Naive thymus-derived CD8-positive, alpha-beta T cell (primary cell): ENCODE data around the gene KRT82. TPM values are rescaled to one million over a fixed set of nuclear protein-coding genes. Genes with fewer than 3 reads are reported as not detected.
A peak's percentile ranks its signal among the peaks of the same experiment; 100 is the strongest.

ENCODE experiments used
- ATAC-seq, 2 donors: fragments of 150-1000 bp; cut with Tn5 transposase in 1 of 2; sonication (Bioruptor Pico), chemical (Tn5 transposase) in 1 of 2; 1 replicate in 1 of 2; 2 replicates in 1 of 2; pipeline ENCODE4 v1.10.0; 2021; ENCODE audit warnings: mild to moderate bottlenecking in 2 of 2, moderate library complexity in 2 of 2
- POLR2A ChIA-PET: fragments of 350-600 bp; sonication (Branson Sonifier 250); formaldehyde crosslinking; loops from one replicate; lab custom pipeline; 2021; ENCODE audit warnings: antibody characterized with exemption; lab: Charles Lee
- DNase-seq, 10 donors: peaks; one replicate each; pipeline versions ENCODE4 v3.0.0 to v3.0.0-alpha.2; 2020 to 2022
- H3K27ac Mint-ChIP-seq, 10 donors: one replicate each; pipeline ENCODE4 v1.8.0; 2020 to 2022; ENCODE audit warnings: mild to moderate bottlenecking in 10 of 10, mixed read lengths in 10 of 10, moderate library complexity in 4 of 10, inconsistent platforms in 1 of 10
- H3K27me3 Mint-ChIP-seq, 5 donors: one replicate each; pipeline ENCODE4 v1.8.0; 2021 to 2022; ENCODE audit warnings: mixed read lengths in 5 of 5
- H3K36me3 Mint-ChIP-seq, 3 donors: one replicate each; pipeline ENCODE4 v1.8.0; 2020 to 2022; ENCODE audit warnings: mixed read lengths in 3 of 3, mild to moderate bottlenecking in 2 of 3, inconsistent platforms in 1 of 3
- H3K4me1 Mint-ChIP-seq, 4 donors: one replicate each; pipeline ENCODE4 v1.8.0; 2021 to 2022; ENCODE audit warnings: mixed read lengths in 4 of 4
- H3K4me3 Mint-ChIP-seq, 10 donors: one replicate each; pipeline ENCODE4 v1.8.0; 2020 to 2022; ENCODE audit warnings: mild to moderate bottlenecking in 10 of 10, mixed read lengths in 10 of 10, moderate library complexity in 6 of 10, inconsistent platforms in 1 of 10
- H3K9me3 Mint-ChIP-seq, 9 donors: one replicate each; pipeline ENCODE4 v1.8.0; 2020 to 2022; ENCODE audit warnings: mixed read lengths in 9 of 9, mild to moderate bottlenecking in 3 of 9, inconsistent platforms in 1 of 9, moderate library complexity in 1 of 9
- polyA plus RNA-seq, 3 donors: library from polyadenylated mRNA; unstranded; fragments of 300-500 nt; fragmentation: Illumina TruSeq; gene quantifications; one replicate each; pipeline ENCODE4 v1.2.3, GENCODE V29; 2021
- total RNA-seq, 8 experiments: library from RNA in 2 of 8; stranded (reverse) in 2 of 8; gene quantifications; one replicate each; pipeline ENCODE4 v1.2.3 and lab custom pipeline; 2021 to 2026

Gene KRT82
- total and polyA plus RNA-seq, 5 experiments from 2014 or later: not detected

DNA sequence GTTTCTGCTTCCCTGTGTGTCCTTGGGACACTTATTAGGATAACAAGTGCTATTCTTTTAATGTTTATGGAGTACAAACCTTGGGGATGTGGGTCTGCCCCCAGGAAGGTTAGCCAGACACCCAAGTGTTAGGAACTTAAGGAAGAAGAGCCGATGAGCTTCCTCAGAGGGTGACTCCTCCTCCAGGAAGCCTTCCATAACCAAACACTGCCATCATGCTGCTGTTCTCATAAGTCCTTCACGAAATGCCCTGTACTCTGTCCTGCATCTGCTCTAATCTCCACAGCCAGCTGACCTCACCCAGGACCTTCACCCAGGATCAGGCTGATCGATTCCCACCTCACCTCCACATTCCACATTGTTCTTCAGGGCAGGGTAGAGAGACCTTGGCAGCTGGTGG is 37.6 kb downstream of the KRT82 start:
- Mint-ChIP-seq H3K9me3 (no peaks in the 10 kb centered on the region), H3K4me3 (no peak overlapping the region), H3K27ac (no peak overlapping the region), H3K27me3 (peaks cover 0 to 41% (median 15%) of the 10 kb centered on the region in 5 donors), H3K36me3 (no peaks in the 10 kb centered on the region), H3K4me1 (no peaks in the 10 kb centered on the region)
- POLR2A ChIA-PET: interaction anchor here (0.6 kb wide), 1 partner anchor 20 kb away, joined by 3 read pairs; no protein-coding TSS in a partner anchor
- ATAC-seq (no peak), DNase-seq (no peak)

DNA sequence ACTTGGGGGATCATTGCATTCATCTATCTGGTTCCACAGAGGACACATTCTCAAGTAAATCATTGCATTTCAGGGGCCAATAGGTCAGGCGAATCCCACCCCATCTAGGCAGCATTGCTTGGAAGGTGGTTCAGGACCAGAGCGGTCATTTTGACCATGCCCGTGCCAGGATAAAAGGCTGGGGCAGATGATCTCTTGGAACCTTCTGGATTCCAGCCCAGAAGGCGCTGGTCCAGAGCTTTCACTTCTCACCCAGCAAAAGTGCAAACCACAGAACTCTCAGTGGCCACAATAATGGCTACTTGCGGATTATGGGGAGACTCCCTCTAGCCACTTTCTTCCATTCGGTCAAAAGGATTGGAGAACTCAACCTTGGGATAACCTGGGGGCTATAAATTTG is 38.3 kb downstream of the KRT82 start:
- DNase-seq: no peak
- no peaks in the 10 kb centered on the region for H3K9me3 Mint-ChIP-seq
- no peak for ATAC-seq
- no peaks in the 10 kb centered on the region for H3K4me1 Mint-ChIP-seq
- POLR2A ChIA-PET: no interaction called here
- H3K27me3 Mint-ChIP-seq: peaks cover 0 to 43% (median 15%) of the 10 kb centered on the region in 5 donors
- no peak overlapping the region for H3K4me3 Mint-ChIP-seq
- no peak overlapping the region for H3K27ac Mint-ChIP-seq
- no peaks in the 10 kb centered on the region for H3K36me3 Mint-ChIP-seq

DNA sequence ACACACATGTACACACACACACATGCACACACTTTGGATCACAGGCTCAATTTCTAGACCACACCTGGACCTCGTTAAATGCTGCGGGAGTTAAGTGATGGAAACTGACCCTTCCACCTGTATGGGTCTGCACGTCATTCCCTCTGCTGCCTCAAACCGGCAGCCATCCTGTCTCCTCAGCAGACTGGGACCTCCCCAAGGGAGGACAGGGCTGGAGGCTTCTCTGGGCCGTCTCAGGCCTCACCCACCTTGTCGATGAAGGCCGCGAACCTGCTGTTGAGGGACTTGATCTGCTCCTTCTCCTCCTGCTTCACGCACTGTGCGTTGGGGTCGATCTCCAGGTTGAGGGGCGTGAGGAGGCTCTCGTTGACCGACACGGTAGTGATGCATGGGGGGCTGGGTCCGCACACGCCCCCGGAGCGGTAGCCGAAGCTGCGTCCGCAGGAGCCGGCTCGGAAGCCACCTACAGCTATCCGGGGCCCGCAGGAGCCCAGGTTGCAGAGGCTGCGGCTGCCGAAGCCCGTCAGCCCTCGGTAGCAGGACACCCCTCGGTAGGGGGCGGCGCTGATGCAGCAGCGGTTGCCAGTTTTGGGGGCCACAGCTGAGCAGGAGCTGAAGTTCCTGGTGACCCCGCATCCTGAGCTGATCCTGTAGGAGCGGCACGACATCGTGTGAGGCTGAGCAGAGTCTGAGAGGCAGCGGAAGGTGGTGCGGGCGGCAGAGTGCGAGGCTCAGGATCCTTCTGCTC is 39.2 kb downstream of the KRT82 start, which contains the start of gene KRT85:
Gene KRT85, minus strand, starts transcription at position 744 of the 748 bp plus-strand sequence. Its CDS starts 76 bp downstream, at position 668.
- POLR2A ChIA-PET: no interaction called here

DNA sequence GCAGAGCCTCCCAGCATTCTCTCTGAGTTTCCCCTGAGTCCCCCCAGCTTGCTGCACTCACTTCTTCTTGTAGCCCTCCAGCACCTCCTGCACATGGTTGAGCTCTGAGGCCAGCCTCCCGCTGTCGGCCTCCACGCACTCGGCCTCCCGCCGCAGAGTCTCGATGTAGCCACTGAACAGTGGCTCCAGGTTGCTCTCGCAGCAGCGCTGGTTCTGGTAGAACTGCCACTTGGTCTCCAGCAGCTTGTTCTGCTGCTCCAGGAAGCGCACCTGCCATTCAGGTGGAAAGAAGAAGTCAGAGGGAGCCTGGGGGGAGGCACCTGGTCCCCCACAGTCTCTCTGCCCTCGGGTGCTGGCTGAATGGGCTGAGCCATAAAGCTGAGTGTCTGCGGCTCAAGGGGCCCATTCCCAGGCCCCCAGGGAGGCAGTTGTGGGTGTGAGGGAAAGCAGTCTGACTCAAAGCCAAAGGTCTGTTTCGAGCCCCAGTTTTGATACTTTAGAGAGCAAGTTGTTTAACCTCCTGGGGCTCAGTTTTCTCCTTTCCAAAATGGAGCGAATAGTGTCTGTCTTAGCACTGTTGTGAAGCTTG is 41.1 kb downstream of the KRT82 start:
- POLR2A ChIA-PET: no interaction called here
- H3K4me3 Mint-ChIP-seq: no peak overlapping the region
- peaks cover 4 to 9% (median 6%) of the 10 kb centered on the region in 4 donors for H3K4me1 Mint-ChIP-seq
- DNase-seq (no peak), ATAC-seq (no peak)
- peaks cover 0 to 23% (median 7%) of the 10 kb centered on the region in 5 donors for H3K27me3 Mint-ChIP-seq
- H3K36me3 Mint-ChIP-seq: no peaks in the 10 kb centered on the region
- H3K9me3 Mint-ChIP-seq: no peaks in the 10 kb centered on the region
- H3K27ac Mint-ChIP-seq: no peak overlapping the region

More for the DNA sequence above, 39.2 kb downstream of the KRT82 start, which contains the start of gene KRT85:
- Mint-ChIP-seq H3K36me3 (no peaks in the 10 kb centered on the region), H3K27me3 (peaks cover 0 to 38% (median 13%) of the 10 kb centered on the region in 5 donors), H3K27ac (no peak within 1 kb of the TSS), H3K4me3 (no peak within 1 kb of the TSS), H3K9me3 (no peaks in the 10 kb centered on the region), H3K4me1 (no peaks in the 10 kb centered on the region)
- ATAC-seq (no peak), DNase-seq (no peak)

DNA sequence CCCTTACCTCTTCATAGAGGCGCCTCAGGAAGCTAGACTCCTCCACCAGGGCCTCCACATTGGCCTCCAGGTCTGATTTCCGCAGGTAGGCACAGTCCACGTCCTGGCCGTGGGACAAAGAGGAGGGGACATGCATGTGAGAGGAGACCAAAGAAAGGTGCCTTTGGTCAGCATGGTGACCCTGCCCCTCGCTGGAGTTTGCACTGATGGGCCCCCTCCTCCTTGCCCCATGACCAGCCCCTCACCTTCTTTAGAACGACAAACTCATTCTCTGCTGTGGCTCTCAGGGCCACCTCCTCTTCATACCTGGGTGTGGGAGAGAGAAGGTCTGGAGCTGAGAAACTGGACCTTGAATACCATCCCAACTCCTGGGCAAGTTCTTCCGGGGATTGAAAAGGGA is 42.1 kb downstream of the KRT82 start:
- DNase-seq (no peak), ATAC-seq (no peak)
- H3K27ac Mint-ChIP-seq: no peak overlapping the region
- no peaks in the 10 kb centered on the region for H3K36me3 Mint-ChIP-seq
- peaks cover 13 to 18% (median 15%) of the 10 kb centered on the region in 4 donors for H3K4me1 Mint-ChIP-seq
- H3K27me3 Mint-ChIP-seq: peaks cover 0 to 20% (median 3%) of the 10 kb centered on the region in 5 donors
- no peaks in the 10 kb centered on the region for H3K9me3 Mint-ChIP-seq
- H3K4me3 Mint-ChIP-seq: no peak overlapping the region
- POLR2A ChIA-PET: no interaction called here

DNA sequence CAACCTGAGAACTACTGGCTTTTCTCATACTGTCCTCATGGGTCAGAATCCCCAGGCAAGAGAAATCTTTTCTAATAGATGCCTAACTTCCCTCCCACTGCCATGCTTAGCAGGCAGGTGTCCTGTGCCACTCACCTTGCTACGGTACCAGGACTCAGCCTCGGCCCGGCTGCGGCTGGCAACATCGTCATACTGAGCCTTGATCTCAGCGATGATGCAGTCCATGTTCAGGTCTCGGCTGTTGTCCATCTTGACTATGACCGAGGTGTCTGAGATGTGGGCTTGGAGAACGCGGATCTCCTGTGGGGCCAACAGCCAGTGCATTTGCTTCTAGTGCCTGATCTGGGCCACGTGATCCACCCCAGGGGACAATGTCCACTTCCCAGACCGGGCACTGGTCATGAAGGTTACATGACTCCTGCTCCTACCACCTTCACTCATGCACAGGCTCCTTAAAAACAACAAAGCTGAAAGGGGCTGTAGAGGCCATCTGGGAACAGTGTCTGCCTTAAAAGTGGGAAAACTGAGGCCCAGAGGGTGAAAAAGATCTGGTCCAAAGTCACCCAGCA is 42.9 kb downstream of the KRT82 start:
- DNase-seq (no peak), ATAC-seq (no peak)
- no peak overlapping the region for H3K4me3 Mint-ChIP-seq
- peak overlapping the region in 2 of 10 donors; percentile 16 to 27 for H3K27ac Mint-ChIP-seq
- no peaks in the 10 kb centered on the region for H3K36me3 Mint-ChIP-seq
- peaks cover 21 to 27% (median 23%) of the 10 kb centered on the region in 4 donors for H3K4me1 Mint-ChIP-seq
- POLR2A ChIA-PET: no interaction called here
- H3K27me3 Mint-ChIP-seq: peaks cover 0 to 13% (median 3%) of the 10 kb centered on the region in 5 donors
- H3K9me3 Mint-ChIP-seq: no peaks in the 10 kb centered on the region

DNA sequence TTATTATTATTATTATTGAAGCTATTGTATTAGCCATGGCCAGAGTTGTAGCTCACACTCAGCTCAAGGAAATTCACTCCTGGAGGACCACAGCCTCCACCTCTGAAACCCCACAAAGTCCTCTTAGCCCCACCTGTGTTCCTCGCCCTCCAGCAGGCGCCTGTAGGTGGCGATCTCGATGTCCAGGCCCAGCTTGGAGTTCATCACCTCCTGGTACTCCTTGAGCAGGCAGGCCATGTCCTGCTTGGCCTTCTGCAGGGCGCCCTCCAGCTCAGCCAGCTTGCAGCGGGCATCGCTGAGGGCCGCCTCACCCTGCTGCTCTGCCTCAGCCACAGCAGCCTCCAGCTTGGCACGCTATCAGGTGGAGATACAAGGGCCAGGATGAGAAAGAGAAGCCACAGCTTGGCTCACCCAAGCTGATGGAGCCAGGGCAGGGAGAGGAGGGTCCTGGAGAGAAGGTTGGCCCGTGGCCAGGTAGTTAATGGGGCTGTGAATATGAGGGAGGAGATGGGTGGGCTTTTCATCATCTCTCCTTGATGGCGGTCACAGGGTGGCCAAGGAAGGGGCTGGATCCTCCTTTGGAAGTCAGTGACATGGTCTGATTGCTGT is 43.9 kb downstream of the KRT82 start:
- H3K27me3 Mint-ChIP-seq: peaks cover 0 to 13% (median 3%) of the 10 kb centered on the region in 5 donors
- H3K4me3 Mint-ChIP-seq: no peak overlapping the region
- POLR2A ChIA-PET: interaction anchor here (0.6 kb wide), 1 partner anchor 740 kb away, joined by 6 read pairs; no protein-coding TSS in a partner anchor
- no peak for ATAC-seq
- no peak for DNase-seq
- H3K9me3 Mint-ChIP-seq: no peaks in the 10 kb centered on the region
- no peak overlapping the region for H3K27ac Mint-ChIP-seq
- H3K4me1 Mint-ChIP-seq: peaks cover 24 to 35% (median 32%) of the 10 kb centered on the region in 4 donors
- H3K36me3 Mint-ChIP-seq: no peaks in the 10 kb centered on the region

DNA sequence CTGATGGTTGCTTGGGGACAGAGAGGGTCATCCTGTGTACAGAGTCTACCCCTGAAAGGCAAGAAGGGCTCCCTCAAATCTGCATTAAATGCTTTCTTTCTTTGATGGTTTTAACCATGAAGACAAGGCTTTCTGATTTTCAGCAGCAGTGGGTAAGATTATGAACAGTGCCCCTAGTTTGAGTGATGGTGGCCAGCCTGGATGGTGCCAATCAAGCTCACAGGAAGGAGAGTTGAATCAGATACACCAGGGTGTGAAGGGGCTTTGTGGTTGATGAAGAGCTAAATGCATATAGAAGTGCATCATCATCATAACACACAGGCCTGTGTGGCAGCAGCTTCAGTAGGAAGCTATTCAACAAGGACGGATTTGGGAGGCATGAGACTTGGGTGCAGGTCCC is 44.6 kb downstream of the KRT82 start:
- peaks cover 24 to 35% (median 32%) of the 10 kb centered on the region in 4 donors for H3K4me1 Mint-ChIP-seq
- POLR2A ChIA-PET: no interaction called here
- H3K9me3 Mint-ChIP-seq: no peaks in the 10 kb centered on the region
- DNase-seq (no peak), ATAC-seq (no peak)
- H3K4me3 Mint-ChIP-seq: no peak overlapping the region
- H3K27ac Mint-ChIP-seq: peak overlapping the region in 1 of 10 donors; percentile 3
- peaks cover 0 to 13% (median 2%) of the 10 kb centered on the region in 5 donors for H3K27me3 Mint-ChIP-seq
- H3K36me3 Mint-ChIP-seq: no peaks in the 10 kb centered on the region

DNA sequence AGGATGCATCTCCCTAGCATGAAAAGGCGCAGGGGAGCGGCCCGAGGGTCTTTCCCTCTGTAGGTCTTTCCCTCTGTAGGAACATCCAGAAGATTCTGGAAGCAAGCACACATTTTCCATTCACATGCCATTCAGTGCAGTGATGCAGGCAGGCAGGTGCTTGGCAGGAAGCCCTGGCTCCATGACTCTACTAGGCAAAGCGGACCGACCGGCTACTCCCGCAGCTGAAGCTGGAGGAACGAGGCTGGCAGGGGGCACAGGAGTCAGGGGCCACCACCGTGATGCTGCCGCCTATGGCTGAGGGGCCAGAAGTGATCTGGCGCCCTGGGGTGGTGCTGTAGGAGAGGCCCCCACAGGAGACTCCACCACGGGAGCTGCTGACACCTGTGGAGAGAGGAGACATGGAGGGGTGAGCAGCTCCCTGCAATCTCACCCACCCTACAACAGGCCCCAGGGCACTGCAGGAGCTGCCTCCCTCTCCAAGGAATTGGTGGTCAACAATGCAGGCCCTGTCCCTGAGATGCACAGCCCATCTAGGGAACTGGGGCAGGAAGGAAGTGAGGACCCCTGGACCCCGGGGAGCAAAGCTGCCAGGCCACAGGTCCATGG is 45.4 kb downstream of the KRT82 start:
- Mint-ChIP-seq H3K27me3 (peaks cover 0 to 13% (median 0%) of the 10 kb centered on the region in 5 donors), H3K4me1 (peaks cover 24 to 35% (median 32%) of the 10 kb centered on the region in 4 donors), H3K27ac (no peak overlapping the region), H3K36me3 (no peaks in the 10 kb centered on the region), H3K9me3 (no peaks in the 10 kb centered on the region), H3K4me3 (no peak overlapping the region)
- ATAC-seq: no peak
- DNase-seq: no peak
- POLR2A ChIA-PET: no interaction called here

DNA sequence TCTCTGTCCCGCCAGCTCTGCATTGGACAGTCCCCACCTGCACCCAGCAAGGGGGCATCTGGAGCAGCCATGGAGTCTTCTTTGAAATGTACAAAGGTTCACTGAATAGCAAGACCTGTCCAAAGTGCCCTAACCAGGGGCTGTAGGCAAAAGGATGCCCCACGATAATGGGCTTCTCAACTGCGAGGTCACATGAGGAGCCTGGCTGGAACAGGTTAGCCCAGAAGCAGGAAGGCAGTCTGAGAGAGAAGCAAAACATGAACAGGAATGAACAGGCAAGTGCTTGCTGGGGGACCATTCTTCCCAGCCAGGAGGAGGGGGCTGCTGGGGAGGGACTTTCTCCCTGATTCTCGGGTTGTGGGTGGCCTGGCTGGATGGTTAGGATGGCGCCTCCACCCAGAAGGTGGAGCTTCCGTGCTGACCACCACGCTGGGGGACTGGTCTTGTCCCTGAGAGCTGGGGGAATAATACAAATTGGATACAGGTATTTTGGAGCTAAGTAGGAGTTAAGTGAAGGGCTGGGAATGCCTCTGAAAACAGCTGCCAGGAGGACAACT is 46.0 kb downstream of the KRT82 start:
- no peak overlapping the region for H3K4me3 Mint-ChIP-seq
- no peaks in the 10 kb centered on the region for H3K9me3 Mint-ChIP-seq
- no peaks in the 10 kb centered on the region for H3K36me3 Mint-ChIP-seq
- H3K27ac Mint-ChIP-seq: peak overlapping the region in 1 of 10 donors; percentile 88
- POLR2A ChIA-PET: no interaction called here
- DNase-seq (no peak), ATAC-seq (no peak)
- H3K27me3 Mint-ChIP-seq: peaks cover 0 to 13% (median 0%) of the 10 kb centered on the region in 5 donors
- peaks cover 24 to 35% (median 32%) of the 10 kb centered on the region in 4 donors for H3K4me1 Mint-ChIP-seq

DNA sequence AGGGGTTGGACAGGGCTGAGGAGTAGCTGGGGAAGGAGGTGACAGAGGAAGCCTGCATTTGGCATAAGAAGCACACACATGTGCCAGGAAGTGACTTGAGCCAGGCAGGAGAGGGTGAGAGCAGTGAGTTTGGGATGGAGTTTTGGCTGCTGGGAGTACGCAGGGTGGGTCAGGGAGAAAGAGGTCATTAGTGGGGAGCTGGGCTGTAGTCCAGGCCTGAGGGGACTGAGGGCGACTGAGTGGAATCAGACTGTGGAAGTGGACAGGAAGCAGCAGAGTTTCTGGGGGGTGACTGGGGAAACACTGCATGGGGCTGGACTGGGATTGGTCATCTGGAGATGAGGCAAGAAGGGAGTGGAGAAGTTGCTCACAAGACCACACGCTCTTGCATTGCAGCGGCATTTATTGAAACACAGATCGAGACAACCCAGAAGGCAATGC is 46.5 kb downstream of the KRT82 start:
- DNase-seq: no peak
- no peak for ATAC-seq
- H3K27me3 Mint-ChIP-seq: peaks cover 0 to 13% (median 0%) of the 10 kb centered on the region in 5 donors
- H3K9me3 Mint-ChIP-seq: no peaks in the 10 kb centered on the region
- H3K36me3 Mint-ChIP-seq: no peaks in the 10 kb centered on the region
- peaks cover 24 to 35% (median 32%) of the 10 kb centered on the region in 4 donors for H3K4me1 Mint-ChIP-seq
- H3K4me3 Mint-ChIP-seq: peak overlapping the region in 3 of 10 donors; percentile 9 to 33 (median 24)
- peak overlapping the region in 5 of 10 donors; percentile 20 to 88 (median 79) for H3K27ac Mint-ChIP-seq
- POLR2A ChIA-PET: no interaction called here
